NCI-H2196 treated with DMSO at 0.1 percent for 48 hours (cell line): Measurements from ENCODE around the gene PRCP.

ENCODE experiments used
- DNase-seq: peaks from one replicate; lab custom pipeline; 2025; ENCODE audit not compliant: unreplicated experiment; lab: John Stamatoyannopoulos, UW

The PRCP gene

GRCh38 chr11:82790723-82791484 is 109.3 kb downstream of the PRCP start:
- no peak for DNase-seq

- DNase-seq: no peak
These were observed 112.2 kb downstream of the PRCP start for GRCh38 chr11:82787981-82788380.

GRCh38 chr11:82786836-82787235 is 113.4 kb downstream of the PRCP start:
- no peak for DNase-seq

- no peak for DNase-seq
These were observed 114.2 kb downstream of the PRCP start for GRCh38 chr11:82786001-82786400.

GRCh38 chr11:82782825-82783374 is 117.3 kb downstream of the PRCP start:
- no peak for DNase-seq

DNA sequence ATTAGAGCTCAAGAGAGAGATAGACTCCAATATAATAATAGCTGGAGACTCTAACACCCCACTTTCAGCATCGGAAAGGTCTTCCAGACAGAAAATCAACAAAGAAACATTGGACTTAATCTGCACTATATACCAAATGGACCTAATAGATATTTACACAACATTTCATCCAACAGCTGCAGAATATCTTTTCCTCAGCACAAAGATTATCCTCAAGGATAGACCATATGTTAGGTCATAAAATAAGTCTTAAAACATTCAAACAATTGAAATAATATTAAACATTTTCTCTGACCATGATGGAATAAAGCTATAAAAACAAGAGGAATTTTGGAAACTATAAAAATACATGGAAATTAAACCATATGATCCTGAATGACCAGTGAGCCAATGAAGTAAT is 121.5 kb downstream of the PRCP start:
- DNase-seq: no peak

GRCh38 chr11:82776377-82776776 is 123.9 kb downstream of the PRCP start:
- no peak for DNase-seq

- DNase-seq: no peak
These were observed 124.4 kb downstream of the PRCP start for GRCh38 chr11:82775736-82776346.

GRCh38 chr11:82775218-82775617 is 125.0 kb downstream of the PRCP start:
- DNase-seq: no peak
